ENCODE measurements around the gene HEBP2.

DNA sequence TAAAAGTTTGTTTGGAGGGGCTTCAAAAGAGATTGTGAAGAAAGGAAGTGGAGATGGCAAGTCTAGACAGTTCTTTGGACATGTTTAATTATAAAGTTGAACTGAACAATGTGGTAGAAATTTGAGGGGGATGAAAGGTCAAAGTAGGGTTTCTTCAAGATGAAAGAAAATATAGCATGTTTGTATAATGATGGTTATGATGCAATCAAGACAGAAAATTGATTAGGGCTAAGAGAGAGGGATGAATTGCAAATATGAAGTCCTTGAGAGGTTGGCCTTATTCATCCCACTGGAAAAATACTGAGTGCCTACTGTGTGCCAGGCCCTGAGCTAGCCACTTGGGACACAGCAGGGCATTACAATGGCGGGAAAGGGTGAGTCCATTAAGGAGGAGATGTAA is 57.6 kb downstream of the HEBP2 start:
- TF ChIP-seq, protein P1, sequence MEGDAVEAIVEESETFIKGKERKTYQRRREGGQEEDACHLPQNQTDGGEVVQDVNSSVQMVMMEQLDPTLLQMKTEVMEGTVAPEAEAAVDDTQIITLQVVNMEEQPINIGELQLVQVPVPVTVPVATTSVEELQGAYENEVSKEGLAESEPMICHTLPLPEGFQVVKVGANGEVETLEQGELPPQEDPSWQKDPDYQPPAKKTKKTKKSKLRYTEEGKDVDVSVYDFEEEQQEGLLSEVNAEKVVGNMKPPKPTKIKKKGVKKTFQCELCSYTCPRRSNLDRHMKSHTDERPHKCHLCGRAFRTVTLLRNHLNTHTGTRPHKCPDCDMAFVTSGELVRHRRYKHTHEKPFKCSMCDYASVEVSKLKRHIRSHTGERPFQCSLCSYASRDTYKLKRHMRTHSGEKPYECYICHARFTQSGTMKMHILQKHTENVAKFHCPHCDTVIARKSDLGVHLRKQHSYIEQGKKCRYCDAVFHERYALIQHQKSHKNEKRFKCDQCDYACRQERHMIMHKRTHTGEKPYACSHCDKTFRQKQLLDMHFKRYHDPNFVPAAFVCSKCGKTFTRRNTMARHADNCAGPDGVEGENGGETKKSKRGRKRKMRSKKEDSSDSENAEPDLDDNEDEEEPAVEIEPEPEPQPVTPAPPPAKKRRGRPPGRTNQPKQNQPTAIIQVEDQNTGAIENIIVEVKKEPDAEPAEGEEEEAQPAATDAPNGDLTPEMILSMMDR (IDR thresholded peaks at IDR 0.05; ENCODE audit: borderline replicate concordance, extremely low read depth, low read length, poor library complexity, severe bottlenecking): no peak
- TF ChIP-seq EZH2 (IDR thresholded peaks at IDR 0.05; ENCODE audit: borderline replicate concordance, low read depth, low read length, severe bottlenecking): no peak

Data from DND-41 (cell line).